HFF-Myc (cell line): ENCODE data around the gene PYGL.

Experiments used
- DNase-seq: peaks from one replicate; pipeline ENCODE4 v3.0.0-alpha.2; 2011; ENCODE audit warnings: low read depth; ENCODE audit errors: extremely low read depth
- H3K4me3 ChIP-seq: replicated peaks from 2 replicates; pipeline ENCODE4 v1.5.1; 2011; ENCODE audit warnings: low read depth, mild to moderate bottlenecking, control low read depth, low read length
- CTCF ChIP-seq: IDR thresholded peaks from 2 replicates; pipeline ENCODE4 v1.5.1; 2012; ENCODE audit warnings: mild to moderate bottlenecking, low read depth, low read length, control low read depth; ENCODE audit errors: missing control alignments

PYGL gene

DNA sequence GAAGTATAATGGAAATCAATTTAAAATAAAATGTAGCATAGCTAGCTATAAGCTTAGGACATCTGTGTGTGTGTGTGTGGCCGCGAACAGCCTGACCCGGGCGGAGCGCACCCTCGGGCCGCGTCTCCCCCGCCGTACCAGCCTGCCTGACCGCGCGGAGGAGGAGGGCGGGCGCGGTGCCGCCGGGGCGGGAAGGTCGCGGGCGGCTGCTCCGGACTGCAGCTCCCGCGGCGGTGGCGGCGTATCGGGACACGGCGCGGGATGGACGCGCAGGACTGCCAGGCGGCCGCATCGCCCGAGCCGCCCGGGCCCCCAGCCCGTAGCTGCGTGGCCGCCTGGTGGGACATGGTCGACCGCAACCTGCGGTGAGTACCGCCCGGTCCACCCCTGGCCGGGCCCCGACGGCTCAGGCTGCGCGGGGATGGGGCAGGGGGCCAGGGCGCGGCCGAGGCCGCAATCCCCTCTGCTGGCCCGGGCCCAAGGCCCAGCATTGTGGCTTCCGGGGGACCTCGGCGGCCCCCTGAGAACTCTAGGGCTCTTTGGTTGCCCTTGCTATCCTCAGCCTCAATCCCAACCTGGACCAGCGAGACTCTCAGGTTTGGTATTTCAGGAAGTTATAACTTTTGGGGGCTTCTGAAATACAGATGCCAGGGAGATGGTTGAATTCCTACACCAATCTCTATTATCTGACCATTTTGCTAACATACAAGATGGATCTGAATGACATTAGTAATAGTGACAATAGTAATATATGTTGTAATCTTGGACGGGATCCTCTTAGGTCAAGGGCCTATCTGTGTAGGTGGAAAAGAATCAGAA is 72.2 kb downstream of the PYGL start, which contains the start of gene ABHD12B:
Gene ABHD12B, plus strand, starts transcription at position 140 of the 819 bp plus-strand sequence. Its CDS starts 122 bp downstream, at position 262.
- no peak within 1 kb of the TSS for H3K4me3 ChIP-seq
- no peak for TF ChIP-seq CTCF
- no peak for DNase-seq

- DNase-seq, result no peak
- H3K4me3 ChIP-seq, result no peak overlapping the region
- TF ChIP-seq CTCF, result no peak
Observed at GRCh38 chr14:50871228-50871627, 73.1 kb downstream of the PYGL start.

DNA sequence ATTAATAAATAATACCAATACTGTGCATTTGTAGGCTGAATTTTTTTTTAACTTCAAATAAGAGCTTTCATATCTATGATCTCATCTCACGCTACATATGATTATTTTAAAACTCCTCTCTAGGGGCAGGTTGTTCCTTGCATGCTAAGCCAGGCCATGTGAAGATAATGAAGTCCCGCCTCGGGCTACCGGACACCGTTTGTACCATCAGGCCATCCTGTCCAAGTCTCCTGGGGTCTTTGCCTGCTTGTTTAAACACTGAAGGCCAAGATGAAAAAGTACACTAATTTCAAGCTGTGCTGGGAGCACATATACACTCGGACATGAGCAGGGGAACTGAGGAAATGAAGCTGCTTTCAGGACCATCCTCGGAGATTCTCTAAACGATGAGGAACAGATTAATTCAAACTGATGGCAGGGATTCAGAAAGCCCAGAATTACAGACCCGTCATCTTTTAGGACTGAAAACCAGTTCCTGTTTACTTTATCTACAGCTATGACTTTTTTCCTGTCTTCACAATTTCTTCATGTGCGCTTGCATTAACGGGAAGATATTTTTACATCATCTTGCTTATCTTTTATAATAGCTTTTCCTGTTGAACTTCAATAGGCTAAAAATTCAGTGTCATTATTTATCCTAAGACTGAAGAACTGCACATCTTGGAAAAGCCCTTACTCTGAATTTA is 78.7 kb downstream of the PYGL start:
- no peak overlapping the region for H3K4me3 ChIP-seq
- TF ChIP-seq CTCF, result no peak
- no peak for DNase-seq

GRCh38 chr14:50864946-50865345 is 79.3 kb downstream of the PYGL start:
- TF ChIP-seq CTCF, result no peak
- no peak overlapping the region for H3K4me3 ChIP-seq
- DNase-seq, result no peak

GRCh38 chr14:50864237-50864636 is 80.0 kb downstream of the PYGL start:
- TF ChIP-seq CTCF, result no peak
- no peak overlapping the region for H3K4me3 ChIP-seq
- DNase-seq, result no peak

- no peak overlapping the region for H3K4me3 ChIP-seq
- no peak for DNase-seq
- TF ChIP-seq CTCF, result no peak
Observed at GRCh38 chr14:50862036-50862570, 82.2 kb downstream of the PYGL start.
